A549 treated with AZD9567 at 1 μM for 4 hours (cell line): ENCODE results near the gene MRPL58. TPM values are rescaled to one million over a fixed set of nuclear protein-coding genes. Genes with fewer than 3 reads are reported as not detected.

Experiments
- total RNA-seq: library from RNA; stranded (reverse); fragments of 200-300 nt; extraction: Qiagen RNA extraction; gene quantifications from 5 replicates; pipeline ENCODE4 v1.2.3, GENCODE V29; 2022; ENCODE audit not compliant: insufficient read depth

Gene MRPL58
- 63.6 to 85.7 TPM (median 80.7 TPM) in 5 replicates for total RNA-seq

GRCh38 chr17:75012346-75013091 is at the start of gene MRPL58:
Gene MRPL58, plus strand, starts transcription at chr17:75012670. Its CDS starts 17 bp downstream, at chr17:75012687.

DNA sequence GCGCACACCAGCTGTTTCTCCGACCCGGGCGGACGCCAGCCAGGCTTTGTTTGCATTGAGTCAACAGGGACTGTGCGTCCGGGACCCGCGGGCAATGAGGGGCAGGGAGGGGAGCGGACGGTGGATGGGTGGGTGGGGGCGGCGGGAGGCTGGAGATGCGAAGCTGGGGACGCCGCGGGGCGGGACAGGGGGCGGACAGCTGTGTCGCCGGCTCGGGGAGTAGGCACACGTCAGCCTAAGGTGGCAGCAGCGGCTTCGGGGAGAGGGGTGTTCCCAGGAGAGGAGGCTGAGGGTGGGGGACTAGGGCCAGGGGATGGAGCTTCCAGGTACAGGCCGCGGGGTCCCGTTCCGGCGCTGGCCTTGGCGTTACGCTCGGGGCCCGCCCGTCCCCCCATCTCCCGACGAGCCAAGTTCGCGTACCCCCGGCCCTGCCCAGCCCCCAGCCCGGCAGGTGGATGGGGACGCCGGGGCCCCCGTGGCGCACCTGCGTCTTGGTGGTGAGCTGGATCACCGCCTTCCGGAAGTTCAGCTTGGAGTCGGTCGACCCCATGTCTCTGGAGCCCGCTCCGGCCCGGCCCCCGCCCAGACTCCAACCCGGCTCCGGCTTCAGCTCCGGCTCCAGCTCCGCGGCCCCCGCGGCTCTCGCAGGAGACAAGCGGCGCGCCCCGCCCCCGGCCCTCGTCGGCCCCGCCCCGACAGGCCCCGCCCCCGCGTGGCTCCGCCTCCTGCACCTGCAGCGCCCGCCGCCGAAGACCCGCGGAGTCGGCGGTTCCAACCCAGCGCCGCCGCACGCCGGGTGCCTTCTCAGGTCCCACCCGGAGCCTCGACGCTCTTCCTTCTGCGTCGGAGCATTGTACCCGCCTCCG is 40.1 kb upstream of the MRPL58 start, which contains the start of gene HID1:
HID1 (minus strand) TSS at position 653 of the 866 bp plus-strand sequence; CDS start at position 550, 103 bp downstream.

GRCh38 chr17:74987418-74987908 is 25.0 kb upstream of the MRPL58 start, which contains the start of gene CDR2L:
Gene CDR2L, plus strand, starts transcription at chr17:74987632. Its CDS starts 412 bp downstream, at chr17:74988044.

GRCh38 chr17:75046407-75047289 is 34.2 kb downstream of the MRPL58 start, which contains the start of the genes ATP5PD and KCTD2:
Gene ATP5PD, minus strand, starts transcription at chr17:75046969. Its CDS starts 4,319 bp downstream, at chr17:75042650.
Gene KCTD2, plus strand, starts transcription at chr17:75047225. Its CDS starts 26 bp downstream, at chr17:75047251.

Other genes starting within 250 kb of the MRPL58 start
- gene NAT9, start 236.3 kb upstream of the MRPL58 start, total RNA-seq: 53.1 to 62.5 TPM (median 56.5 TPM) in 5 replicates
- gene GRIN2C, start 152.8 kb upstream of the MRPL58 start, total RNA-seq: 0.16 to 0.53 TPM (median 0.23 TPM) in 4 of 5 replicates, not detected in the other
- gene FDXR, start 139.7 kb upstream of the MRPL58 start, total RNA-seq: 49.1 to 79.5 TPM (median 65.5 TPM) in 5 replicates
- 0.03 to 0.15 TPM (median 0.06 TPM) in 3 of 5 replicates, not detected in the others for gene FADS6, start 119.0 kb upstream of the MRPL58 start, total RNA-seq
- gene USH1G, start 89.4 kb upstream of the MRPL58 start, total RNA-seq: 0.06 to 0.09 TPM (median 0.06 TPM) in 4 of 5 replicates, not detected in the other
- gene OTOP2, start 88.4 kb upstream of the MRPL58 start, total RNA-seq: 0.03 to 0.08 TPM (median 0.06 TPM) in 4 of 5 replicates, not detected in the other
- not detected in 5 replicates for gene OTOP3, start 76.8 kb upstream of the MRPL58 start, total RNA-seq
- gene HID1, start 39.9 kb upstream of the MRPL58 start, total RNA-seq: 11.9 to 17.0 TPM (median 12.3 TPM) in 5 replicates
- 68.1 to 71.3 TPM (median 68.8 TPM) in 5 replicates for gene CDR2L, start 25.0 kb upstream of the MRPL58 start, total RNA-seq
- 490 to 552 TPM (median 514 TPM) in 5 replicates for gene ATP5PD, start 34.3 kb downstream of the MRPL58 start, total RNA-seq
- 30.8 to 35.2 TPM (median 31.4 TPM) in 5 replicates for gene KCTD2, start 34.6 kb downstream of the MRPL58 start, total RNA-seq
- 21.2 to 29.7 TPM (median 29.1 TPM) in 5 replicates for gene SLC16A5, start 75.3 kb downstream of the MRPL58 start, total RNA-seq
- 16.3 to 18.8 TPM (median 16.8 TPM) in 5 replicates for gene ARMC7, start 97.3 kb downstream of the MRPL58 start, total RNA-seq
- 61.9 to 137 TPM (median 123 TPM) in 5 replicates for gene NT5C, start 119.1 kb downstream of the MRPL58 start, total RNA-seq
- gene JPT1, start 141.8 kb downstream of the MRPL58 start, total RNA-seq: 760 to 817 TPM (median 790 TPM) in 5 replicates
- 352 to 579 TPM (median 384 TPM) in 5 replicates for gene SUMO2, start 170.3 kb downstream of the MRPL58 start, total RNA-seq
- gene NUP85, start 193.0 kb downstream of the MRPL58 start, total RNA-seq: 91.8 to 101 TPM (median 98.8 TPM) in 5 replicates
- 21.3 to 34.9 TPM (median 31.4 TPM) in 5 replicates for gene GGA3, start 248.9 kb downstream of the MRPL58 start, total RNA-seq
- 158 to 181 TPM (median 171 TPM) in 5 replicates for gene MRPS7, start 249.2 kb downstream of the MRPL58 start, total RNA-seq